HS-5 (cell line): ENCODE measurements around the gene CDC42EP1.

Experiments
- DNase-seq: peaks from one replicate; pipeline ENCODE4 v3.0.0-alpha.2; 2012; ENCODE audit warnings: low read depth

CDC42EP1 gene

DNA sequence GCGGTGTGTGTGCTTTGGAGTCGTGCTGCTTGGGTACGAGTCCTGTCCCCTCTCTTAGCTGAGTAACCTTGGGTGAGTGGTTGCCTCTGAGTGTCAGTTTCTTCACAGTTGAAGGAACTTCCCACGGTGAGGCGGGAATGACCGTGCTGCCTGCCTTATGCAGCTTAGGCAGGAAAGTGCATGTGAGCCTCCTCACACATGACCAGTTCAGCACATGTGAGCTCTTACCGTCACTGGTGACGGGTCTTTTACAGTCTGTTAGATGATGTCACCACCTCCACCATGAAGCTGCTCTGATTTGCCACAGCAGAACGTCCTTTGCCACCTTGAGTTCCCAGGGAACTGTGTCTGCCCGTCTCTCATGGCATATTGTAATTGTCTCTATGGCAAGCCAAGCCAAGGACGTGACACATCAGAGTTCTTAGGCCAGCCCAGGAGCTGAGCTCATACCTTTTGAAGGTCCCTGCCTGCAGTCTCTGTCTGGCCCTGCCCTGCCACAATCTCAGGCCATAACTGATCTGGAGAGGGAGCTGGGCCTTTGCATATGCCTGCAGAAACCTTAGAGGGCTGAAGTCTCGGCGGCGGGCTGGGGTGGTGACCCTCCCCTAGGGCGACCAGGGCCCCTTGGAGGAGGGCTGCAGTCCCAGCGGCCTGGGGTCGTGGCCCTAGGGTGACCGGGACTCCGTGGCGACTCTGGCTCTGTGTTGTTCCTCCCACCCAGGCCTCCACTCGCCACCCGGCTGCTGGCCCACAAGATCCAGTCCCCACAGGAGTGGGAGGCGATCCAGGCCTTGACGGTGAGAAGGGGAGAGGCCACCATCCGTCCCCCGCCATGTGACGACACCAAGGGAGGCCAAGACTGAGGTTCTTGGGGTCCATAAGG lies 56.2 kb downstream of the CDC42EP1 start:
- no peak for DNase-seq

DNA sequence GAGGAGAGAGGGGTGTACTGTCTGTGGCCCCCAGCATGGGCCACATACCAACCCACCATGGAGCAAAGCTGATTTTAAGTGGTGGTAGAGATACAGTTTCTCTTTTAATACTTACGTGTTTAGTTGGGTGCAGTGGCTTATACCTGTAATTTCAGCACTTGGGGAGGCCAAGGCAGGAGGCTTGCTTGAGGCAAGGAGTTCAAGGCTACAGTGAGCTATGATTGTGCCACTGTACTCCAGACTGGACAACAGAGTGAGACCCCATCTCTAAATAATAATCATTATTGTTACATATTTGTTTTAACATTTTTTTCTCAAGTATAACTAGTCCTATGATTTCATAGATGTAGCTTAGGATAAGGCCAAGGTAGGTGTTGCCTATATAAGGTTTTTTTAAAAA lies 57.2 kb downstream of the CDC42EP1 start:
- no peak for DNase-seq

DNA sequence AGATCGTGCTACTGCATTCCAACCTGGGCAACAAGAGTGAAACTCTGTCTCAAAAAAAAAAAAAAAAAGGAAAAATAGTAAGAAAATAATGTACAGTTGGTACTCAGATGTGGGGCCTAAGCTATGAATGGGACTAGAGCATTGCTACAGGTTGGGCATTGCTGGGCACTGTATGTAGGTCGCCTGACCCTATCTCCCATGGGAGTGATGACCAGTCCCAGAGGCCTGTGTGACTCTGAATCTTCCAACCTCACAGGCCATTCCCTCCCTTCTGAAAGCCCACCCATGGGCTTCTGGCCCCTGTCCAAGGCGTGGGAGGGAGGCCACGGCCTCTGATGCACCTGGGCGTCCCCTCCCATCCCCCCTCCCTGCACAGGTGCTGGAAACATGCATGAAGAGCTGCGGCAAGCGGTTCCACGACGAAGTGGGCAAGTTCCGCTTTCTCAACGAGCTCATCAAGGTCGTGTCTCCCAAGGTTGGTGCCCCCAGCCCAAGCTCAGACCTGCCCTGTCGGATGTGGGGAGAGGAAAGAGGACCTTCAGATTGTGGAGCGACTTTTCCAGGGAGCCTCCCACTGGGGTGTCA lies 57.9 kb downstream of the CDC42EP1 start:
- DNase-seq = no peak

DNA sequence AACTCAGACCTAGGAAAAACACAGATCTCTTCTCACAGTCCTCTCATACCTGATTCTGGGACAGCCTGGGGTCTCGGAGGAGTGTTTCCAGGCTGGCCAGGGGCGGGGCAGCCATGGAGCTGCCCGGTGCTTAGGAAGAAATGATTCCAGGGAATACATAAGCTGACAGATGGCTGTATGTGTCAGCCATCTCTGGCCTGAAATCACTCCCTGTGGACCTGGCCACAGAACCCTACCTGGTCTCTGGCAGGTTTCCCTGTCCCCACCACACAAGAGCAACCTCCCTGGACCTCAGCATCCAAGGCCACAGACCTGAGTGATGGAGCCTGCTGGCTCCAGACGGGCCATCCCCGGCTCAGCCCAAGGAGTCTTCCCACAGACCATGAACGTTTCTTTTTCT lies 58.4 kb downstream of the CDC42EP1 start:
- no peak for DNase-seq
